ENCODE results near the gene COA1. TPM values are rescaled to one million over a fixed set of nuclear protein-coding genes. Genes with fewer than 3 reads are reported as not detected.
"Not testable (repeated sequence)": the region's sequence is repeated elsewhere in the genome, so short reads cannot be mapped to it uniquely, and the experiment has no call there.

COA1 gene
- total RNA-seq, 1 donor from 2014 or later, result 88.6 TPM

- not testable (repeated sequence) for DNase-seq (ENCODE audit: low spot score); H3K27me3 Mint-ChIP-seq (ENCODE audit: insufficient read depth); H3K36me3 Mint-ChIP-seq (ENCODE audit: low read depth); H3K4me3 Mint-ChIP-seq; H3K27ac Mint-ChIP-seq; H3K9me3 Mint-ChIP-seq
- intact Hi-C loops (cut with micrococcal nuclease), result loop anchor here (10.0 kb wide), 1 partner anchor 657 kb away; no protein-coding TSS in a partner anchor
- peaks cover 41% of the 10 kb centered on the region for H3K4me1 Mint-ChIP-seq (ENCODE audit: low read depth)
Observed at GRCh38 chr7:43731494-43731893, 2.2 kb upstream of the COA1 start.

GRCh38 chr7:43729924-43730248 is 563 bp upstream of the COA1 start:
- H3K27ac Mint-ChIP-seq, result peak overlapping the region; percentile 76
- peaks cover 3% of the 10 kb centered on the region for H3K27me3 Mint-ChIP-seq (ENCODE audit: insufficient read depth)
- intact Hi-C loops (cut with micrococcal nuclease), result loop anchor here (1.0 to 10.0 kb wide), 8 partner anchors 29 to 797 kb away; partner anchors contain the start of genes MRPL32, PSMA2 and UBE2D4
- peaks cover 33% of the 10 kb centered on the region for H3K4me1 Mint-ChIP-seq (ENCODE audit: low read depth)
- no peak for DNase-seq (ENCODE audit: low spot score)
- H3K4me3 Mint-ChIP-seq, result peak overlapping the region; percentile 88
- H3K9me3 Mint-ChIP-seq, result no peaks in the 10 kb centered on the region
- H3K36me3 Mint-ChIP-seq (ENCODE audit: low read depth), result peaks cover 3% of the 10 kb centered on the region

- no peaks in the 10 kb centered on the region for H3K9me3 Mint-ChIP-seq
- H3K36me3 Mint-ChIP-seq (ENCODE audit: low read depth), result peaks cover 7% of the 10 kb centered on the region
- peak overlapping the region; percentile 72 for H3K4me3 Mint-ChIP-seq
- DNase-seq (ENCODE audit: low spot score), result no peak
- peaks cover 3% of the 10 kb centered on the region for H3K27me3 Mint-ChIP-seq (ENCODE audit: insufficient read depth)
- H3K4me1 Mint-ChIP-seq (ENCODE audit: low read depth), result peaks cover 27% of the 10 kb centered on the region
- H3K27ac Mint-ChIP-seq, result no peak overlapping the region
- intact Hi-C loops (cut with micrococcal nuclease), result loop anchor here (5.0 to 10.0 kb wide), 2 partner anchors 70 to 197 kb away; partner anchors contain the start of gene UBE2D4
Observed at GRCh38 chr7:43727494-43727893, 1.8 kb downstream of the COA1 start.

GRCh38 chr7:43727003-43727402 is 2.3 kb downstream of the COA1 start:
- H3K4me3 Mint-ChIP-seq, result peak overlapping the region; percentile 72
- H3K36me3 Mint-ChIP-seq (ENCODE audit: low read depth), result peaks cover 7% of the 10 kb centered on the region
- H3K4me1 Mint-ChIP-seq (ENCODE audit: low read depth), result peaks cover 27% of the 10 kb centered on the region
- no peak overlapping the region for H3K27ac Mint-ChIP-seq
- H3K27me3 Mint-ChIP-seq (ENCODE audit: insufficient read depth), result peaks cover 3% of the 10 kb centered on the region
- DNase-seq (ENCODE audit: low spot score), result no peak
- H3K9me3 Mint-ChIP-seq, result no peaks in the 10 kb centered on the region
- intact Hi-C loops (cut with micrococcal nuclease), result loop anchor here (5.0 to 10.0 kb wide), 2 partner anchors 70 to 198 kb away; partner anchors contain the start of gene UBE2D4

- no peak for DNase-seq (ENCODE audit: low spot score)
- no peak overlapping the region for H3K27ac Mint-ChIP-seq
- H3K4me3 Mint-ChIP-seq, result peak overlapping the region; percentile 40
- peaks cover 29% of the 10 kb centered on the region for H3K4me1 Mint-ChIP-seq (ENCODE audit: low read depth)
- peaks cover 7% of the 10 kb centered on the region for H3K36me3 Mint-ChIP-seq (ENCODE audit: low read depth)
- H3K9me3 Mint-ChIP-seq, result no peaks in the 10 kb centered on the region
- intact Hi-C loops (cut with micrococcal nuclease), result loop anchor here (5.0 to 10.0 kb wide), 2 partner anchors 71 to 198 kb away; partner anchors contain the start of gene UBE2D4
- peaks cover under 1% of the 10 kb centered on the region for H3K27me3 Mint-ChIP-seq (ENCODE audit: insufficient read depth)
Observed at GRCh38 chr7:43726466-43726865, 2.9 kb downstream of the COA1 start.

- no peak for DNase-seq (ENCODE audit: low spot score)
- intact Hi-C loops (cut with micrococcal nuclease), result loop anchor here (5.0 to 10.0 kb wide), 2 partner anchors 72 to 200 kb away; partner anchors contain the start of gene UBE2D4
- Mint-ChIP-seq H3K4me1 (ENCODE audit: low read depth) (peaks cover 32% of the 10 kb centered on the region), H3K9me3 (no peaks in the 10 kb centered on the region), H3K27ac (no peak overlapping the region), H3K36me3 (ENCODE audit: low read depth) (peaks cover 10% of the 10 kb centered on the region), H3K4me3 (no peak overlapping the region), H3K27me3 (ENCODE audit: insufficient read depth) (no peaks in the 10 kb centered on the region)
Observed at GRCh38 chr7:43725251-43725650, 4.1 kb downstream of the COA1 start.

- H3K36me3 Mint-ChIP-seq (ENCODE audit: low read depth), result peaks cover 15% of the 10 kb centered on the region
- intact Hi-C loops (cut with micrococcal nuclease), result loop anchor here (5.0 to 10.0 kb wide), 2 partner anchors 202 to 421 kb away; partner anchors contain the start of gene UBE2D4
- H3K27me3 Mint-ChIP-seq (ENCODE audit: insufficient read depth), result no peaks in the 10 kb centered on the region
- DNase-seq (ENCODE audit: low spot score), result no peak
- H3K27ac Mint-ChIP-seq, result no peak overlapping the region
- H3K4me3 Mint-ChIP-seq, result no peak overlapping the region
- no peaks in the 10 kb centered on the region for H3K9me3 Mint-ChIP-seq
- H3K4me1 Mint-ChIP-seq (ENCODE audit: low read depth), result peaks cover 25% of the 10 kb centered on the region
Observed at GRCh38 chr7:43723007-43723341, 6.3 kb downstream of the COA1 start.

- Mint-ChIP-seq H3K4me1 (ENCODE audit: low read depth) (peaks cover 27% of the 10 kb centered on the region), H3K36me3 (ENCODE audit: low read depth) (peaks cover 19% of the 10 kb centered on the region), H3K27ac (no peak overlapping the region), H3K27me3 (ENCODE audit: insufficient read depth) (no peaks in the 10 kb centered on the region), H3K9me3 (no peaks in the 10 kb centered on the region), H3K4me3 (no peak overlapping the region)
- intact Hi-C loops (cut with micrococcal nuclease), result loop anchor here (1.0 to 10.0 kb wide), 7 partner anchors 21 to 460 kb away; partner anchors contain the start of gene UBE2D4
- no peak for DNase-seq (ENCODE audit: low spot score)
Observed at GRCh38 chr7:43721193-43721806, 8.0 kb downstream of the COA1 start.

- no peaks in the 10 kb centered on the region for H3K27me3 Mint-ChIP-seq (ENCODE audit: insufficient read depth)
- peaks cover 33% of the 10 kb centered on the region for H3K4me1 Mint-ChIP-seq (ENCODE audit: low read depth)
- H3K4me3 Mint-ChIP-seq, result no peak overlapping the region
- no peak for DNase-seq (ENCODE audit: low spot score)
- H3K9me3 Mint-ChIP-seq, result no peaks in the 10 kb centered on the region
- intact Hi-C loops (cut with micrococcal nuclease), result no loop called here
- no peak overlapping the region for H3K27ac Mint-ChIP-seq
- H3K36me3 Mint-ChIP-seq (ENCODE audit: low read depth), result peaks cover 26% of the 10 kb centered on the region
Observed at GRCh38 chr7:43716598-43716997, 12.7 kb downstream of the COA1 start.

GRCh38 chr7:43715966-43716365 is 13.4 kb downstream of the COA1 start:
- peak overlapping the region; percentile 59 for H3K27ac Mint-ChIP-seq
- not testable (repeated sequence) for H3K27me3 Mint-ChIP-seq (ENCODE audit: insufficient read depth)

GRCh38 chr7:43711503-43711902 is 17.8 kb downstream of the COA1 start:
- Mint-ChIP-seq H3K36me3 (ENCODE audit: low read depth) (peaks cover 28% of the 10 kb centered on the region), H3K4me3 (no peak overlapping the region), H3K27ac (no peak overlapping the region), H3K27me3 (ENCODE audit: insufficient read depth) (no peaks in the 10 kb centered on the region), H3K4me1 (ENCODE audit: low read depth) (peaks cover 17% of the 10 kb centered on the region), H3K9me3 (peaks cover 5% of the 10 kb centered on the region)
- no peak for DNase-seq (ENCODE audit: low spot score)
- intact Hi-C loops (cut with micrococcal nuclease), result no loop called here

More at GRCh38 chr7:43715966-43716365, 13.4 kb downstream of the COA1 start:
- DNase-seq (ENCODE audit: low spot score); intact Hi-C loops (cut with micrococcal nuclease); H3K4me3 Mint-ChIP-seq; H3K9me3 Mint-ChIP-seq: not testable (repeated sequence)
- Mint-ChIP-seq H3K36me3 (ENCODE audit: low read depth) (peaks cover 26% of the 10 kb centered on the region), H3K4me1 (ENCODE audit: low read depth) (peaks cover 28% of the 10 kb centered on the region)

- DNase-seq (ENCODE audit: low spot score); intact Hi-C loops (cut with micrococcal nuclease); H3K27ac Mint-ChIP-seq; H3K27me3 Mint-ChIP-seq (ENCODE audit: insufficient read depth); H3K4me3 Mint-ChIP-seq: not testable (repeated sequence)
- H3K36me3 Mint-ChIP-seq (ENCODE audit: low read depth), result peaks cover 41% of the 10 kb centered on the region
- peaks cover 33% of the 10 kb centered on the region for H3K4me1 Mint-ChIP-seq (ENCODE audit: low read depth)
- H3K9me3 Mint-ChIP-seq, result peaks cover 18% of the 10 kb centered on the region
Observed at GRCh38 chr7:43708055-43708454, 21.3 kb downstream of the COA1 start.

GRCh38 chr7:43703573-43703972 is 25.8 kb downstream of the COA1 start:
- Mint-ChIP-seq H3K27me3 (ENCODE audit: insufficient read depth) (no peaks in the 10 kb centered on the region), H3K27ac (no peak overlapping the region), H3K4me1 (ENCODE audit: low read depth) (peaks cover 65% of the 10 kb centered on the region), H3K4me3 (no peak overlapping the region), H3K9me3 (peaks cover 16% of the 10 kb centered on the region), H3K36me3 (ENCODE audit: low read depth) (peaks cover 39% of the 10 kb centered on the region)
- no peak for DNase-seq (ENCODE audit: low spot score)
- intact Hi-C loops (cut with micrococcal nuclease), result no loop called here

Data from activated T-helper 1 cell treated with anti-CD3 and anti-CD28 coated beads, Interleukin-12 subunit alpha, Interleukin-12 subunit beta, Interleukin-2, Interleukin-4 antibody, amounts not matched to agents 30 ng/mL and 10 ng/mL and 1 ng/mL, durations not matched to agents 14 hours and 24 hours and 36 hours (primary cell).